Measurements from ENCODE around the gene PALLD. TPM values are rescaled to one million over a fixed set of nuclear protein-coding genes. Genes with fewer than 3 reads are reported as not detected.

The PALLD gene
- total RNA-seq, 1 donor from 2014 or later = 69.2 TPM

GRCh38 chr4:168678751-168679366 is 182.0 kb downstream of the PALLD start:
- FAIRE-seq = peak; percentile 98
- no peak for DNase-seq (ENCODE audit: low read depth)
- TF ChIP-seq CTCF (IDR thresholded peaks at IDR 0.05; ENCODE audit: insufficient read depth, low read length, severe bottlenecking) = no peak
- Histone ChIP-seq H3K4me3 (ENCODE audit: low read depth, low read length) (no peak overlapping the region), H3K36me3 (ENCODE audit: control insufficient read depth, insufficient read depth, low read length) (no peaks in the 10 kb centered on the region), H3K27me3 (ENCODE audit: control insufficient read depth, insufficient read depth, low read length) (no peaks in the 10 kb centered on the region)

- Histone ChIP-seq H3K27me3 (ENCODE audit: control insufficient read depth, insufficient read depth, low read length) (no peaks in the 10 kb centered on the region), H3K4me3 (ENCODE audit: low read depth, low read length) (no peak overlapping the region), H3K36me3 (ENCODE audit: control insufficient read depth, insufficient read depth, low read length) (no peaks in the 10 kb centered on the region)
- TF ChIP-seq CTCF (IDR thresholded peaks at IDR 0.05; ENCODE audit: insufficient read depth, low read length, severe bottlenecking) = no peak
- FAIRE-seq (peak; percentile 40), DNase-seq (ENCODE audit: low read depth) (no peak)
These were observed 182.5 kb downstream of the PALLD start for GRCh38 chr4:168679397-168679796.

GRCh38 chr4:168679819-168680218 is 183.0 kb downstream of the PALLD start:
- H3K27me3 ChIP-seq (ENCODE audit: control insufficient read depth, insufficient read depth, low read length) = no peaks in the 10 kb centered on the region
- DNase-seq (ENCODE audit: low read depth) (peak; percentile 87), FAIRE-seq (no peak)
- no peak overlapping the region for H3K4me3 ChIP-seq (ENCODE audit: low read depth, low read length)
- TF ChIP-seq CTCF (IDR thresholded peaks at IDR 0.05; ENCODE audit: insufficient read depth, low read length, severe bottlenecking) = no peak
- no peaks in the 10 kb centered on the region for H3K36me3 ChIP-seq (ENCODE audit: control insufficient read depth, insufficient read depth, low read length)

GRCh38 chr4:168682898-168683500 is 186.1 kb downstream of the PALLD start:
- H3K4me3 ChIP-seq (ENCODE audit: low read depth, low read length) = no peak overlapping the region
- H3K27me3 ChIP-seq (ENCODE audit: control insufficient read depth, insufficient read depth, low read length) = no peaks in the 10 kb centered on the region
- DNase-seq (ENCODE audit: low read depth) (no peak), FAIRE-seq (no peak)
- no peaks in the 10 kb centered on the region for H3K36me3 ChIP-seq (ENCODE audit: control insufficient read depth, insufficient read depth, low read length)
- TF ChIP-seq CTCF (IDR thresholded peaks at IDR 0.05; ENCODE audit: insufficient read depth, low read length, severe bottlenecking) = no peak

GRCh38 chr4:168683595-168683994 is 186.7 kb downstream of the PALLD start:
- DNase-seq (ENCODE audit: low read depth) (peak; percentile 63), FAIRE-seq (no peak)
- no peaks in the 10 kb centered on the region for H3K27me3 ChIP-seq (ENCODE audit: control insufficient read depth, insufficient read depth, low read length)
- no peaks in the 10 kb centered on the region for H3K36me3 ChIP-seq (ENCODE audit: control insufficient read depth, insufficient read depth, low read length)
- no peak for TF ChIP-seq CTCF (IDR thresholded peaks at IDR 0.05; ENCODE audit: insufficient read depth, low read length, severe bottlenecking)
- H3K4me3 ChIP-seq (ENCODE audit: low read depth, low read length) = no peak overlapping the region
